WTC11 (cell line): ENCODE results near the gene ASAH2B. TPM values are rescaled to one million over a fixed set of nuclear protein-coding genes. Genes with fewer than 3 reads are reported as not detected.

Experiments
- ATAC-seq: fragments of 200-7000 bp; cut with Tn5 transposase; 2 replicates; pipeline ENCODE4 v1.10.0; 2021; ENCODE audit warnings: mild to moderate bottlenecking, moderate library complexity
- CTCF ChIA-PET: fragments of 300-600 bp; sonication (Branson Sonifier 250); formaldehyde crosslinking; loops from one replicate; lab custom pipeline; 2021; ENCODE audit warnings: antibody characterized with exemption; lab: Charles Lee
- POLR2A ChIA-PET: fragments of 350-600 bp; sonication (Branson Sonifier 250); formaldehyde crosslinking; loops from one replicate; lab custom pipeline; 2021; ENCODE audit warnings: antibody characterized with exemption; lab: Charles Lee
- DNase-seq: peaks from one replicate; pipeline ENCODE4 v3.0.0; 2021; ENCODE audit warnings: low spot score
- H3K27ac Mint-ChIP-seq: 2 replicates; pipeline ENCODE4 v1.8.0; 2021; ENCODE audit warnings: mixed read lengths
- H3K27me3 Mint-ChIP-seq: 2 replicates; pipeline ENCODE4 v1.8.0; 2021; ENCODE audit warnings: low read depth, mild to moderate bottlenecking, moderate library complexity, mixed read lengths
- H3K36me3 Mint-ChIP-seq: 2 replicates; pipeline ENCODE4 v1.8.0; 2021; ENCODE audit warnings: mixed read lengths
- H3K4me1 Mint-ChIP-seq: 2 replicates; pipeline ENCODE4 v1.8.0; 2022; ENCODE audit warnings: mixed read lengths
- H3K4me3 Mint-ChIP-seq: 2 replicates; pipeline ENCODE4 v1.8.0; 2021; ENCODE audit warnings: mild to moderate bottlenecking, moderate library complexity, mixed read lengths
- H3K9me3 Mint-ChIP-seq: 2 replicates; pipeline ENCODE4 v1.8.0; 2021; ENCODE audit warnings: mixed read lengths
- ETV6 ChIP-seq: sonication (generic); formaldehyde crosslinking; IDR thresholded peaks from 2 replicates; pipeline ENCODE4 v1.8.1; 2022; ENCODE audit warnings: mild to moderate bottlenecking, missing genetic modification reagents
- GRHL2 ChIP-seq: fragments of 250-450 bp; sonication (Bioruptor Pico); IDR thresholded peaks from 2 replicates; pipeline ENCODE4 v1.8.0; 2022; ENCODE audit warnings: mild to moderate bottlenecking, moderate library complexity; ENCODE audit not compliant: insufficient replicate concordance, severe bottlenecking
- MXD4 ChIP-seq: fragments of 250-450 bp; sonication (Bioruptor Pico); IDR thresholded peaks from 2 replicates; pipeline ENCODE4 v1.8.0; 2021; ENCODE audit warnings: mild to moderate bottlenecking, moderate library complexity, borderline replicate concordance
- MYBL2 ChIP-seq: sonication (generic); formaldehyde crosslinking; IDR thresholded peaks from 2 replicates; pipeline ENCODE4 v1.8.1; 2023; ENCODE audit warnings: mild to moderate bottlenecking, moderate library complexity, missing genetic modification reagents
- NFATC4 ChIP-seq: fragments of 250-450 bp; sonication (Bioruptor Pico); IDR thresholded peaks from 2 replicates; pipeline ENCODE4 v1.9.0; 2021; ENCODE audit warnings: mild to moderate bottlenecking
- RORB ChIP-seq: fragments of 250-450 bp; sonication (Bioruptor Pico); IDR thresholded peaks from 2 replicates; pipeline ENCODE4 v1.9.0; 2021; ENCODE audit warnings: mild to moderate bottlenecking
- SOX15 ChIP-seq: fragments of 250-450 bp; sonication (Bioruptor Pico); IDR thresholded peaks from 2 replicates; pipeline ENCODE4 v1.9.0; 2021; ENCODE audit warnings: mild to moderate bottlenecking
- SP1 ChIP-seq: sonication (generic); formaldehyde crosslinking; conservative IDR thresholded peaks from 2 replicates; pipeline ENCODE4 v1.8.1; 2022; ENCODE audit warnings: missing genetic modification reagents
- TCF7 ChIP-seq: sonication (generic); formaldehyde crosslinking; IDR thresholded peaks from 2 replicates; pipeline ENCODE4 v1.8.0; 2022; ENCODE audit warnings: mild to moderate bottlenecking, low read depth, missing genetic modification reagents, moderate library complexity
- ZNF396 ChIP-seq: fragments of 250-450 bp; sonication (Bioruptor Pico); IDR thresholded peaks from 2 replicates; pipeline ENCODE4 v1.8.0; 2021; ENCODE audit warnings: mild to moderate bottlenecking, moderate library complexity, borderline replicate concordance
- ZNF423 ChIP-seq: fragments of 250-450 bp; sonication (Bioruptor Pico); IDR thresholded peaks from 2 replicates; pipeline ENCODE4 v2.1.2; 2022; ENCODE audit warnings: mild to moderate bottlenecking, moderate library complexity
- total RNA-seq: library from RNA; stranded (reverse); gene quantifications from 3 replicates; pipeline ENCODE4 v1.2.3, GENCODE V29; 2021
- TF ChIP-seq, protein P1 (sequence below): sonication (generic); formaldehyde crosslinking; IDR thresholded peaks from 2 replicates; pipeline ENCODE4 v1.8.1; 2023; ENCODE audit warnings: mild to moderate bottlenecking, missing genetic modification reagents, borderline replicate concordance
- TF ChIP-seq, protein P2 (sequence below): sonication (generic); formaldehyde crosslinking; IDR thresholded peaks from 2 replicates; pipeline ENCODE4 v1.8.1; 2023; ENCODE audit warnings: mild to moderate bottlenecking, moderate library complexity, missing genetic modification reagents
- TF ChIP-seq, protein P3 (sequence below): fragments of 250-450 bp; sonication (Bioruptor Pico); IDR thresholded peaks from 2 replicates; pipeline ENCODE4 v1.9.0; 2021; ENCODE audit warnings: mild to moderate bottlenecking
- TF ChIP-seq, protein P4 (sequence below): sonication (generic); formaldehyde crosslinking; IDR thresholded peaks from 2 replicates; pipeline ENCODE4 v1.8.0; 2023; ENCODE audit warnings: missing genetic modification reagents
- TF ChIP-seq, protein P5 (sequence below): sonication (generic); formaldehyde crosslinking; conservative IDR thresholded peaks from 2 replicates; pipeline ENCODE4 v1.8.1; 2022; ENCODE audit warnings: mild to moderate bottlenecking, missing genetic modification reagents
- TF ChIP-seq, protein P6 (sequence below): sonication (generic); formaldehyde crosslinking; IDR thresholded peaks from 2 replicates; pipeline ENCODE4 v1.8.0; 2022; ENCODE audit warnings: mild to moderate bottlenecking, missing genetic modification reagents
- TF ChIP-seq, protein P7 (sequence below): fragments of 250-450 bp; sonication (Bioruptor Pico); conservative IDR thresholded peaks from 2 replicates; pipeline ENCODE4 v1.9.0; 2021; ENCODE audit warnings: mild to moderate bottlenecking
- TF ChIP-seq, protein P8 (sequence below): sonication (generic); formaldehyde crosslinking; IDR thresholded peaks from 2 replicates; pipeline ENCODE4 v1.8.1; 2022; ENCODE audit warnings: missing genetic modification reagents, borderline replicate concordance

The ASAH2B gene
- total RNA-seq, 1 experiment from 2014 or later, result 5.7 TPM

DNA sequence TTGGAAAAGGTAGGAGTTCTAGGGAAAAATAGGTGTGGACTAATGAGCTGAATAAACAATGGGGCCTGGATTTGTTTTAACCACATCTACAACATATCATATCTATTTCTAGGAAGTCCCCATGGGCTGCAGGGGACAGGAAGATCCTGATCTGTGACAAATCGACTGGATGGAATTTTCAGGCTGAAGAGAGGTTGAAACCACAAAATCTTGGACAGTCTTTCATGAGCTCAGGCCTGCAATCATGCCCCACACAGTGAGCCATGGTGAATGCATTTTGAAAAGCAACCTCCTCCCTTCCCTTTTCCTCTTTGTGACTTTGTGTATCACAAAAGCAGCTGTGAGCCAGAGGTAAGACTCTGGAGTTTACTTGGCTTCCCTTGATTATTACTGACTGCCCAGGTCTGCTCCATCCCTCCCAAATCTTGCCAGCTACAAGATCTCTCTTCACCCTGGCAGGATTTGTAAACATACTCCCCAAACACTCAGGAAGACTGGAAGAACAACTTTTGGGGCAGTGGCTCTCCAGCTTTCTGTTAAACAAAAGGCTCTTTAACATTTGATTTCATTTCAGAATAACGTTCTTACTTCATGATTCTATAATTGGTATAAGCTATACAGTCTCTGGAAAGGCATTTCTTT is 66.4 kb downstream of the ASAH2B start:
- no peaks in the 10 kb centered on the region for H3K9me3 Mint-ChIP-seq
- H3K36me3 Mint-ChIP-seq, result no peaks in the 10 kb centered on the region
- DNase-seq (no peak), ATAC-seq (peak; percentile 69)
- no peaks in the 10 kb centered on the region for H3K27me3 Mint-ChIP-seq
- H3K4me1 Mint-ChIP-seq, result peaks cover 24% of the 10 kb centered on the region
- ChIA-PET CTCF (interaction anchor here (1.4 kb wide), 1 partner anchor 18 kb away, joined by 9 read pairs; no protein-coding TSS in a partner anchor), POLR2A (no interaction called here)
- peak overlapping the region; percentile 78; the same call in 1 of the 2 replicates for H3K27ac Mint-ChIP-seq
- H3K4me3 Mint-ChIP-seq, result no peak overlapping the region
- TF ChIP-seq, protein P1, sequence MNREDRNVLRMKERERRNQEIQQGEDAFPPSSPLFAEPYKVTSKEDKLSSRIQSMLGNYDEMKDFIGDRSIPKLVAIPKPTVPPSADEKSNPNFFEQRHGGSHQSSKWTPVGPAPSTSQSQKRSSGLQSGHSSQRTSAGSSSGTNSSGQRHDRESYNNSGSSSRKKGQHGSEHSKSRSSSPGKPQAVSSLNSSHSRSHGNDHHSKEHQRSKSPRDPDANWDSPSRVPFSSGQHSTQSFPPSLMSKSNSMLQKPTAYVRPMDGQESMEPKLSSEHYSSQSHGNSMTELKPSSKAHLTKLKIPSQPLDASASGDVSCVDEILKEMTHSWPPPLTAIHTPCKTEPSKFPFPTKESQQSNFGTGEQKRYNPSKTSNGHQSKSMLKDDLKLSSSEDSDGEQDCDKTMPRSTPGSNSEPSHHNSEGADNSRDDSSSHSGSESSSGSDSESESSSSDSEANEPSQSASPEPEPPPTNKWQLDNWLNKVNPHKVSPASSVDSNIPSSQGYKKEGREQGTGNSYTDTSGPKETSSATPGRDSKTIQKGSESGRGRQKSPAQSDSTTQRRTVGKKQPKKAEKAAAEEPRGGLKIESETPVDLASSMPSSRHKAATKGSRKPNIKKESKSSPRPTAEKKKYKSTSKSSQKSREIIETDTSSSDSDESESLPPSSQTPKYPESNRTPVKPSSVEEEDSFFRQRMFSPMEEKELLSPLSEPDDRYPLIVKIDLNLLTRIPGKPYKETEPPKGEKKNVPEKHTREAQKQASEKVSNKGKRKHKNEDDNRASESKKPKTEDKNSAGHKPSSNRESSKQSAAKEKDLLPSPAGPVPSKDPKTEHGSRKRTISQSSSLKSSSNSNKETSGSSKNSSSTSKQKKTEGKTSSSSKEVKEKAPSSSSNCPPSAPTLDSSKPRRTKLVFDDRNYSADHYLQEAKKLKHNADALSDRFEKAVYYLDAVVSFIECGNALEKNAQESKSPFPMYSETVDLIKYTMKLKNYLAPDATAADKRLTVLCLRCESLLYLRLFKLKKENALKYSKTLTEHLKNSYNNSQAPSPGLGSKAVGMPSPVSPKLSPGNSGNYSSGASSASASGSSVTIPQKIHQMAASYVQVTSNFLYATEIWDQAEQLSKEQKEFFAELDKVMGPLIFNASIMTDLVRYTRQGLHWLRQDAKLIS, result no peak
- TF ChIP-seq RORB (CRISPR knock-in tag), result no peak
- no peak for TF ChIP-seq TCF7 (CRISPR knock-in tag)
- no peak for TF ChIP-seq ETV6 (CRISPR knock-in tag)
- no peak for TF ChIP-seq ZNF423
- TF ChIP-seq ZNF396 (CRISPR knock-in tag), result no peak
- TF ChIP-seq, protein P2, sequence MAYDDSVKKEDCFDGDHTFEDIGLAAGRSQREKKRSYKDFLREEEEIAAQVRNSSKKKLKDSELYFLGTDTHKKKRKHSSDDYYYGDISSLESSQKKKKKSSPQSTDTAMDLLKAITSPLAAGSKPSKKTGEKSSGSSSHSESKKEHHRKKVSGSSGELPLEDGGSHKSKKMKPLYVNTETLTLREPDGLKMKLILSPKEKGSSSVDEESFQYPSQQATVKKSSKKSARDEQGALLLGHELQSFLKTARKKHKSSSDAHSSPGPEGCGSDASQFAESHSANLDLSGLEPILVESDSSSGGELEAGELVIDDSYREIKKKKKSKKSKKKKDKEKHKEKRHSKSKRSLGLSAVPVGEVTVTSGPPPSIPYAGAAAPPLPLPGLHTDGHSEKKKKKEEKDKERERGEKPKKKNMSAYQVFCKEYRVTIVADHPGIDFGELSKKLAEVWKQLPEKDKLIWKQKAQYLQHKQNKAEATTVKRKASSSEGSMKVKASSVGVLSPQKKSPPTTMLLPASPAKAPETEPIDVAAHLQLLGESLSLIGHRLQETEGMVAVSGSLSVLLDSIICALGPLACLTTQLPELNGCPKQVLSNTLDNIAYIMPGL (CRISPR knock-in tag), result no peak
- TF ChIP-seq, protein P3, sequence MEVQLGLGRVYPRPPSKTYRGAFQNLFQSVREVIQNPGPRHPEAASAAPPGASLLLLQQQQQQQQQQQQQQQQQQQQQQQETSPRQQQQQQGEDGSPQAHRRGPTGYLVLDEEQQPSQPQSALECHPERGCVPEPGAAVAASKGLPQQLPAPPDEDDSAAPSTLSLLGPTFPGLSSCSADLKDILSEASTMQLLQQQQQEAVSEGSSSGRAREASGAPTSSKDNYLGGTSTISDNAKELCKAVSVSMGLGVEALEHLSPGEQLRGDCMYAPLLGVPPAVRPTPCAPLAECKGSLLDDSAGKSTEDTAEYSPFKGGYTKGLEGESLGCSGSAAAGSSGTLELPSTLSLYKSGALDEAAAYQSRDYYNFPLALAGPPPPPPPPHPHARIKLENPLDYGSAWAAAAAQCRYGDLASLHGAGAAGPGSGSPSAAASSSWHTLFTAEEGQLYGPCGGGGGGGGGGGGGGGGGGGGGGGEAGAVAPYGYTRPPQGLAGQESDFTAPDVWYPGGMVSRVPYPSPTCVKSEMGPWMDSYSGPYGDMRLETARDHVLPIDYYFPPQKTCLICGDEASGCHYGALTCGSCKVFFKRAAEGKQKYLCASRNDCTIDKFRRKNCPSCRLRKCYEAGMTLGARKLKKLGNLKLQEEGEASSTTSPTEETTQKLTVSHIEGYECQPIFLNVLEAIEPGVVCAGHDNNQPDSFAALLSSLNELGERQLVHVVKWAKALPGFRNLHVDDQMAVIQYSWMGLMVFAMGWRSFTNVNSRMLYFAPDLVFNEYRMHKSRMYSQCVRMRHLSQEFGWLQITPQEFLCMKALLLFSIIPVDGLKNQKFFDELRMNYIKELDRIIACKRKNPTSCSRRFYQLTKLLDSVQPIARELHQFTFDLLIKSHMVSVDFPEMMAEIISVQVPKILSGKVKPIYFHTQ, result no peak
- no peak for TF ChIP-seq GRHL2 (CRISPR knock-in tag)
- TF ChIP-seq, protein P4, sequence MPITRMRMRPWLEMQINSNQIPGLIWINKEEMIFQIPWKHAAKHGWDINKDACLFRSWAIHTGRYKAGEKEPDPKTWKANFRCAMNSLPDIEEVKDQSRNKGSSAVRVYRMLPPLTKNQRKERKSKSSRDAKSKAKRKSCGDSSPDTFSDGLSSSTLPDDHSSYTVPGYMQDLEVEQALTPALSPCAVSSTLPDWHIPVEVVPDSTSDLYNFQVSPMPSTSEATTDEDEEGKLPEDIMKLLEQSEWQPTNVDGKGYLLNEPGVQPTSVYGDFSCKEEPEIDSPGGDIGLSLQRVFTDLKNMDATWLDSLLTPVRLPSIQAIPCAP (CRISPR knock-in tag), result no peak
- TF ChIP-seq SOX15 (CRISPR knock-in tag), result no peak
- TF ChIP-seq SP1 (CRISPR knock-in tag), result no peak
- TF ChIP-seq MYBL2 (CRISPR knock-in tag), result no peak
- TF ChIP-seq, protein P5, sequence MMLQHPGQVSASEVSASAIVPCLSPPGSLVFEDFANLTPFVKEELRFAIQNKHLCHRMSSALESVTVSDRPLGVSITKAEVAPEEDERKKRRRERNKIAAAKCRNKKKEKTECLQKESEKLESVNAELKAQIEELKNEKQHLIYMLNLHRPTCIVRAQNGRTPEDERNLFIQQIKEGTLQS, result no peak
- TF ChIP-seq, protein P6, sequence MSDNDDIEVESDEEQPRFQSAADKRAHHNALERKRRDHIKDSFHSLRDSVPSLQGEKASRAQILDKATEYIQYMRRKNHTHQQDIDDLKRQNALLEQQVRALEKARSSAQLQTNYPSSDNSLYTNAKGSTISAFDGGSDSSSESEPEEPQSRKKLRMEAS (CRISPR knock-in tag), result no peak
- TF ChIP-seq MXD4 (CRISPR knock-in tag), result no peak
- TF ChIP-seq NFATC4, result no peak
- TF ChIP-seq, protein P7, sequence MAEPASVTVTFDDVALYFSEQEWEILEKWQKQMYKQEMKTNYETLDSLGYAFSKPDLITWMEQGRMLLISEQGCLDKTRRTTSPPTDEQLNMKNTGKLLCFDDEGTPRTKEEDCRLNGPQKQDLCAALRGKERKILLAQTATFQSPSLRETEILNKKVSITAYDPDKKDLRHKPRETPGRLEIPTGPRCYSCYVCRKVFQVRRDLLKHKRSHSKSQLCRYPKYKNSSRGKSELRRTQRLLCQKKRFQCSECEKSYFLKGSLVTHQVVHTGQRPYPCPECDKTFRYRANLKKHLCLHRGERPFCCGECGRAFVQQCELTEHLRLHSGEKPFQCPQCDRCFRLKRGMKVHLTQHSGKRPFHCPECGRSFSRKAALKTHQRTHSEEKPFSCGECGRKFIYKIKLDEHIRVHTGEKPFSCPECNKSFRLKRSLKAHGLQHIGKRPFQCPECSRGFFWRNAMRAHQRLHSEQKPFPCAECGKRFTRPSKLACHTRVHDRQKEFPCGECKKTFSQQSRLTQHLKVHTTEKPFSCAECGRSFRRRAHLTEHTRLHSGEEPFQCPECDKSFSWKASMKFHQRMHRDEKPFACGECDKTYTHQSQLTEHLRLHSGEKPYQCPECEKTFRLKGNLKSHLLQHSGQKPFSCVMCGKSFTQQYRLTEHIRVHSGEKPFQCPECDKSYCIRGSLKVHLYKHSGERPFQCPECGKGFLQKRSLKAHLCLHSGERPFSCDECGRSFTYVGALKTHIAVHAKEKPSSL, result no peak
- TF ChIP-seq, protein P8, sequence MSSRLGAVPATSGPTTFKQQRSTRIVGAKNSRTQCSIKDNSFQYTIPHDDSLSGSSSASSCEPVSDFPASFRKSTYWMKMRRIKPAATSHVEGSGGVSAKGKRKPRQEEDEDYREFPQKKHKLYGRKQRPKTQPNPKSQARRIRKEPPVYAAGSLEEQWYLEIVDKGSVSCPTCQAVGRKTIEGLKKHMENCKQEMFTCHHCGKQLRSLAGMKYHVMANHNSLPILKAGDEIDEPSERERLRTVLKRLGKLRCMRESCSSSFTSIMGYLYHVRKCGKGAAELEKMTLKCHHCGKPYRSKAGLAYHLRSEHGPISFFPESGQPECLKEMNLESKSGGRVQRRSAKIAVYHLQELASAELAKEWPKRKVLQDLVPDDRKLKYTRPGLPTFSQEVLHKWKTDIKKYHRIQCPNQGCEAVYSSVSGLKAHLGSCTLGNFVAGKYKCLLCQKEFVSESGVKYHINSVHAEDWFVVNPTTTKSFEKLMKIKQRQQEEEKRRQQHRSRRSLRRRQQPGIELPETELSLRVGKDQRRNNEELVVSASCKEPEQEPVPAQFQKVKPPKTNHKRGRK (CRISPR knock-in tag), result no peak
